ENCODE measurements around the gene TAF11.
"Not testable (repeated sequence)": the region's sequence is repeated elsewhere in the genome, so short reads cannot be mapped to it uniquely, and the experiment has no call there.

The TAF11 gene

GRCh38 chr6:34904990-34905613 is 17.3 kb upstream of the TAF11 start:
- no peak for DNase-seq

GRCh38 chr6:34901930-34902329 is 14.1 kb upstream of the TAF11 start:
- DNase-seq, result no peak

GRCh38 chr6:34900321-34901031 is 12.6 kb upstream of the TAF11 start:
- DNase-seq, result no peak

GRCh38 chr6:34899748-34900147 is 11.9 kb upstream of the TAF11 start:
- not testable (repeated sequence) for DNase-seq

DNA sequence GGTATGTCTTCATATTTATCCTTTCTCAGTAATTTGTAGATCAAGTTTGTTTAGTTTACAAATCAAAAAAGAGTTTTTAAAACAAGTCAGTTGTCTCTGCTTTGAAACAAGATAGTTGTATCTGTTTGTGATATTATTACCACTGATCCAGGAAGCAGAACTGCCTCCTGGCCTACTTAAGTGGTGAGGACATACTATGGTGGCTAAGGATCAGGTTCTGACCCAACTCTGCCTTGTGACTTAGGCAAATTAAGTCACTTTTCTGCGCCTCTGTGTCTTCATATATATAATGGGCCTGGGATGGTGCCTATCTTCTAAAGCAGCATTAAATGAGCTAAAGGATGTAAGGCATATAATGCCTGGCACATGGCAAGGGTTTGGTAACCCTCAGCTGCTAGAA is 9.9 kb upstream of the TAF11 start:
- DNase-seq, result no peak

- no peak for DNase-seq
These were observed 9.3 kb upstream of the TAF11 start for GRCh38 chr6:34897130-34897529.

DNA sequence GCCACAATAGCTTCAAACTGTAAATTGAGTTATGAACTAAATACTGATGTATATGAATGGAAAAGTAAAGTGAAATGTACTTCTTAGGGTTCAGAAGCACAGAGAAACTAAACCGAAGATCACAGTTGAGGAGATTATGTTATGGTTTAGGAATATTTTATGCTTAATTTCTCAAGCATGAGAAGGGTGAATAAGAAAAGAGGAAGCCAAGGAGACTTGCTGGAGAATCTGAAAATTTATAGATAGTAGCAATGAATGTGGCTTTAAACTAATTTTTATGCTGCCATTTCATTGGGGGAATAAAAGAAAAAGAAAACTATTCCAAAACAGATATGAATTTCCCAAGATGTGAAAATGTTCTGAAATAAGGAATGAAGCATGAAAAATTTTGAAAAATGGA is 6.9 kb upstream of the TAF11 start:
- no peak for DNase-seq

DNA sequence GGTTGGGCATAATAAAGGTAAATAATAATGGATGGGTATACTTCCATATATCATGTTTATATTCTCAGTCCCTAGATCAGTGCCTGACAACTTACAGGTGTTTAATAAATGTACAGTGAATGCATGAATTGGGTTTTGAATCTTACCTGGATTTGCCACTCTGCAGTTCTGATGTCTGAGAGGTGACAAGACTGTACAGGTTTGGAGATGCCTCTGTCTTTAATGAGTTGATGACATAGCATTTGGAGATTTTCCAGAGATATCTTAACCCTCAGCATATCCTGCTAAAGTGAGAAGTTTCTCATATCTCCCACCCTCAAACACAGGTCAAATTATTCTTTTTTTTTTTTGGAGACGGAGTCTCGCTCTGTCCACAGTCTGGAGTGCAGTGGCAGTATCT is 3.5 kb upstream of the TAF11 start:
- no peak for DNase-seq

DNA sequence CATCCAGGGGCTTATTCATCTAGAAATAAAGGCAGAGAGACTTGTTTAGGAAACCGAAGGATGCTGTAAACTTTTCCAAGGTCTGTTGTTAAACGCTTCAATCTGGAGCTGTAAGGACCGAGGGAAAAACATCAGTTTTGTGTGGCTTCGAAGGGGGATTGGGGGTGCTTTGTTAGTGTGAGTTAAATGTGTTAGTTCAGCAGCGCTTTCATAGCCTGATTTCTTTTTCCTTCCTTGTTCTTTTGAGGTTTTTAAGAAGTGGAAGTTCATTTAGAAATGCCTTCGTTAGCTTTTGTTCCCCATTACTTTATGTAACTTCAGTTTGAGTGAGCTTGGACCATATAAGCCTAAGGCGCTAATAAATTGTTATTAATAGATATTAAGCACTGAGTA is 2.7 kb upstream of the TAF11 start:
- no peak for DNase-seq

DNA sequence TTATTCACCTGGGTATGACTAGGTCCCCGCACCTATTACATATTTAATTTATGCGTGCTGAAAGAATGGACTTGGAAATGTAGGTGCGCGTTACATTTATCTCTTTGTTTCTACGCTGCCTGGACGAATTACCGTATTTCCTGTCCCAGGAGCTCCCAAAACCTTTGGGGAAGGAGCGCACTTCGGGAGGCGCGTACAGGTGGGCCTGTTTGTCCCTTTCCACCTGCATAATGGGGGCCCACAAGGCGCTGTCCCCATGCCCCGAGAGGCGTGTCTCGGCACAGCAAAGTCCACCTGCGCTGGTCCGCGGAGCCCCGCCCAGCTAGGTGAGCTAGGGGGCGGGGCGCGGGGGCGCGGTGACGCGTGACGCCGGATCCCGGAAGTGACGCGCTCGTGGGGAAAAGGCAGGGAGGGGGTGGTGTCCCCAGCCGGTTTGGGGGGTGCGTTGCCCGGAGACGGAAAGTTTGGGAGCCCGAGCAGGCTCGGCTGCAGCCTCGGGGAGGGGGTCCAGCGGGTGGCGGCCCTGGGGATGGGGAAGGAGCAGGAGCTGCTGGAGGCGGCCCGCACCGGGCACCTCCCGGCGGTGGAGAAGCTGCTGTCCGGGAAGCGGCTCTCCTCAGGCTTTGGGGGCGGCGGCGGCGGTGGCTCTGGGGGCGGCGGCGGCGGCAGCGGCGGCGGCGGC is 1.2 kb upstream of the TAF11 start, which contains the start of gene ANKS1A:
Gene ANKS1A (plus strand): TSS at position 382 of the 682 bp plus-strand sequence. CDS start 148 bp downstream, at position 530.
- DNase-seq, result peak; percentile 94

DNA sequence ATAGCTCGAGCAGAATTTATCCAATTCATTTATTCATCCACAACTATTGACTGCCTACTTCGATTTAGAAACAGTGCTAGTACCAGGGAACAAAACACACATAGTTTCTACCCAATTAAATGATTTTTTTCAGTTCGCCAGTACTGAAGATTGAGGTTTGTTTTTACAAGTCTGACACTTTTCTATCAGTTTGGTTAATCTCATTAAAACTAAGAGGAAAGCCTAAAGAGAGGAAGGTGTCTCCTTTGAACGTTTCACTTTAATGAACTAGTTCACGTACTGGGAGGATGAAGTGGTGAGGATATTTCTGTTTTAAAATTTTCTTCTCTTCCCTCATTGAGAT is 643 bp upstream of the TAF11 start:
- peak; percentile 47 for DNase-seq

GRCh38 chr6:34885837-34886236 is 2.0 kb downstream of the TAF11 start:
- not testable (repeated sequence) for DNase-seq

- DNase-seq, result no peak
These were observed 2.8 kb downstream of the TAF11 start for GRCh38 chr6:34884996-34885395.

DNA sequence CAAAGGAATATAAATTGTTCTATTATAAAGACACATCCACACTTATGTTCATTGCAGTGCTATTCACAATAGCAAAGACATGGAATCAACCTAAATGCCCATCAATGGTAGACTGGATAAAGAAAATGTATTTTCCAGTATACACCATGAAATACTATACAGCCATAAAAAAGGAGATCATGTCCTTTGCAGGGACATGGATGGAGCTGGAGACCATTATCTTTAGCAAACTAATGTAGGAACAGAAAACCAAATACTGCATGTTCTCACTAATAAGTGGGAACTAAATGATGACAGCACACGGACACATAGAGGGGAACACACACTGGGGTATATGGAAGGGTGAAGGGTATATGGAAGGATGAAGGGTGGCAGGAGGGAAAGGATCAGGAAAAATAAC is 3.8 kb downstream of the TAF11 start:
- DNase-seq, result not testable (repeated sequence)

- no peak for DNase-seq
These were observed 9.9 kb downstream of the TAF11 start for GRCh38 chr6:34877869-34878485.

GRCh38 chr6:34877259-34877658 is 10.6 kb downstream of the TAF11 start:
- DNase-seq, result no peak

GRCh38 chr6:34876472-34876871 is 11.4 kb downstream of the TAF11 start:
- DNase-seq, result no peak

DNA sequence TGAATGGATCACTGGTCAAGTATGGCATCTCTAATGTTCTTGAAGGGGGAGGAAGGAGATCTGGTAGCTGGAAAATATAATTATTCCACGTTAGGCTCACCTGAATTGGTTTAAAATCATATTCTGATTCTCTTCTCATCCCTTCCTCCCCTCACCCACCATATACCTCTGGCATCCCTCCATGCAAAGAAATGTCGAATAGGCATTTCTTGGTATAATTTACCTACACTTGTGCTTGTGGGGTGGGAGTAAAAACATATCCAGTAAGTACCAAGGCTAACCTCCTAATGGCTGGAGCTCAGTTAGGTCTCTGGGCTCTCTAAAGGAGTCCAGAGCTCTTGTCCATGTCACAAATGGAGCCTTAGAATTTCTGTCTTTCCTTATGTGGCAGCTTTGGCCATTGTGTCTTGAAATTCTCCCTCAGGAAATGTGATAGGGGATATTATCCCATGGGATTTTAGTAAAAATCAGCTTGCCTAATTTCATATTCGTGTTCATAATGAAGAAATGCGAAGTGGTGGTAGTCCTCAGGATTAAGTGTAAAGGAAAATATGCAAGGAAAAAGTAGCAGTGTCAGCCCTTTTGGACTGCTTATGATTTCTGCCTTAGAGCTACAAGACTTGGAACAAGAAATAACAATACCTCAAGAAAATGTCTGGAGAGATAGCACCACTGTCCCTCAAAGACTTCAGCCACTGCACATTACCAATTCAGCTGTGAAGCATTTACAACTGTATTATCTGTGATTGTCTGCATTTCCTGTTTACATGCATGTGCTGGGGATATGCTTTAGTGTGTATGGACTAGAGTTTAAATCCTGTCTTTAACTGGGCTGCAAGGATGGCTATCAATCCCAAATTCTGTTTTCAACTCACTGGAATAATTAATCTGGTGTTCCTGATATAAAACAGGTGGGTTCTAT is 12.3 kb downstream of the TAF11 start:
- DNase-seq, result no peak

GRCh38 chr6:34872332-34872731 is 15.5 kb downstream of the TAF11 start:
- DNase-seq, result no peak

- DNase-seq, result no peak
These were observed 16.0 kb downstream of the TAF11 start for GRCh38 chr6:34871853-34872252.

DNA sequence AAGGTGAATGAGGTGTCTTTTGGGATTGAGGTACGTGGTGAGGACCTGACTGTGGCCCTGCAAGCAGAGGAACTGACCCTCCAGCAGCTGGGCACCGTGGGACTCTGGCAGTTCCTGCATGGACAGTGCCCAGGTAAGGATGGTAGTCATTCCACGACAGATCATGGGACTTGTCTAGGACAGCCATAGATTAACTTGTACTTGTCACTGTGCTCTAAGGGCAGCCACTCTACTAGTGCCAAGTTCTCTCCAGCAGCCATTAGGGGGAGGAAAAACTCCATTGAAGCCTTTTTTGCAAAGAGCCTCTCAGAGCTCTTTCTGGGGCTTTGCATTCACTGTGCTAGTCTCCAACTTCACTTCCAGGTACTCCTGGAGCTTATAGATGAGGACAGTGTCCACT is 20.4 kb downstream of the TAF11 start:
- DNase-seq, result no peak

GRCh38 chr6:34866509-34866908 is 21.3 kb downstream of the TAF11 start:
- no peak for DNase-seq

- no peak for DNase-seq
These were observed 22.7 kb downstream of the TAF11 start for GRCh38 chr6:34865107-34865506.

Data from CD4-positive, alpha-beta T cell treated with Interleukin-17A for 1 hour (primary cell).